K562 (cell line): ENCODE measurements around the gene TARBP2. TPM values are rescaled to one million over a fixed set of nuclear protein-coding genes. Genes with fewer than 3 reads are reported as not detected.

ENCODE experiments used
- CBX2 ChIP-seq: fragments of 200-600 bp; sonication (generic); IDR thresholded peaks from one replicate; pipeline ENCODE4 v1.6.1; 2012; ENCODE audit warnings: mild to moderate bottlenecking, low read length, inconsistent platforms; ENCODE audit not compliant: insufficient read depth, poor library complexity, severe bottlenecking
- CGGBP1 ChIP-seq: fragments of 250-450 bp; sonication (Bioruptor Pico); IDR thresholded peaks from 2 replicates; pipeline ENCODE4 v1.9.0; 2021; ENCODE audit warnings: mild to moderate bottlenecking
- CHD2 ChIP-seq: IDR thresholded peaks from 2 replicates; pipeline ENCODE4 v1.6.1; 2011; ENCODE audit warnings: low read depth, low read length
- DACH1 ChIP-seq: fragments of 450-650 bp; IDR thresholded peaks from 2 replicates; pipeline ENCODE4 v1.6.1; 2018; ENCODE audit not compliant: partially characterized antibody
- DLX4 ChIP-seq: fragments of 250-450 bp; sonication (Bioruptor Pico); IDR thresholded peaks from 2 replicates; pipeline ENCODE4 v1.6.1; 2021; ENCODE audit warnings: mild to moderate bottlenecking
- FOXO4 ChIP-seq: fragments of 450-650 bp; formaldehyde crosslinking; IDR thresholded peaks from 2 replicates; pipeline ENCODE4 v1.4.0; 2020; ENCODE audit warnings: mild to moderate bottlenecking, moderate library complexity
- MXD1 ChIP-seq: fragments of 250-450 bp; sonication (Bioruptor Pico); IDR thresholded peaks from 2 replicates; pipeline ENCODE4 v1.8.0; 2021; ENCODE audit warnings: borderline replicate concordance, mild to moderate bottlenecking, moderate library complexity; ENCODE audit not compliant: poor library complexity, severe bottlenecking
- NFIC ChIP-seq: fragments of 450-650 bp; IDR thresholded peaks from 2 replicates; pipeline ENCODE4 v1.6.1; 2017; ENCODE audit warnings: mild to moderate bottlenecking, inconsistent platforms
- NR2F6 ChIP-seq: fragments of 450-650 bp; formaldehyde crosslinking; IDR thresholded peaks from 2 replicates; pipeline ENCODE4 v1.4.0; 2020; ENCODE audit warnings: mild to moderate bottlenecking
- PHF8 ChIP-seq: fragments of 200-600 bp; sonication (generic); IDR thresholded peaks from 2 replicates; pipeline ENCODE4 v1.6.1; 2012; ENCODE audit warnings: mixed run types, mild to moderate bottlenecking, inconsistent platforms, low read length, moderate library complexity, borderline replicate concordance
- SIN3A ChIP-seq, 2 experiments: fragments of 150-350 bp in 1 of 2; IDR thresholded peaks; 2 replicates each; pipeline ENCODE4 v1.6.1; 2011 to 2016; ENCODE audit warnings: borderline replicate concordance in 2 of 2, low read depth in 2 of 2, low read length in 2 of 2, mild to moderate bottlenecking in 2 of 2, moderate library complexity in 2 of 2; ENCODE audit not compliant: control insufficient read depth in 1 of 2
- USF2 ChIP-seq: sonication (generic); formaldehyde crosslinking; IDR thresholded peaks from 2 replicates; pipeline ENCODE4 v1.5.0; 2020; ENCODE audit warnings: missing genetic modification reagents
- ZBTB1 ChIP-seq: sonication (generic); formaldehyde crosslinking; IDR thresholded peaks from 2 replicates; pipeline ENCODE4 v1.8.1; 2023; ENCODE audit warnings: missing genetic modification reagents, low read depth, mild to moderate bottlenecking, borderline replicate concordance
- ZKSCAN3 ChIP-seq: fragments of 250-450 bp; sonication (Bioruptor Pico); IDR thresholded peaks from 2 replicates; pipeline ENCODE4 v1.4.0; 2020
- ZNF436 ChIP-seq: fragments of 250-450, 450-650 bp; sonication (Bioruptor Pico); formaldehyde crosslinking; IDR thresholded peaks from 2 replicates; pipeline ENCODE4 v1.7.0; 2020; ENCODE audit warnings: mild to moderate bottlenecking
- ZNF609 ChIP-seq: sonication (generic); formaldehyde crosslinking; IDR thresholded peaks from 2 replicates; pipeline ENCODE4 v1.8.1; 2023; ENCODE audit warnings: missing genetic modification reagents, mild to moderate bottlenecking, borderline replicate concordance
- ZNF707 ChIP-seq: fragments of 250-450 bp; sonication (Bioruptor Pico); conservative IDR thresholded peaks from 2 replicates; pipeline ENCODE4 v1.8.0; 2022; ENCODE audit warnings: inconsistent platforms, mild to moderate bottlenecking, moderate library complexity
- ZNF785 ChIP-seq: fragments of 250-450 bp; sonication (Bioruptor Pico); IDR thresholded peaks from 2 replicates; pipeline ENCODE4 v1.4.0; 2020; ENCODE audit warnings: mild to moderate bottlenecking
- polyA plus RNA-seq, 8 experiments: library from polyadenylated mRNA; depleted of rRNA in 4 of 8; stranded (reverse) in 5 of 8; unstranded in 3 of 8; fragments of >200 nt; fragmentation: Nextera tagmentation in 2 of 8; fragmentation: Illumina TruSeq in 1 of 8; extraction: Ambion mirVana in 2 of 8; extraction: Trizol in 1 of 8; gene quantifications; 2 replicates each; pipeline versions ENCODE4 v1.2.1 to v1.2.3, GENCODE V29; 2011 to 2014; ENCODE audit warnings: inconsistent platforms in 1 of 8, missing spikeins in 1 of 8
- total RNA-seq, 7 experiments: library from RNA; depleted of rRNA in 6 of 7; stranded (reverse); fragments of >200 nt in 6 of 7; fragmentation: Illumina TruSeq in 2 of 7; extraction: Trizol in 2 of 7; gene quantifications; 2 replicates each; pipeline versions ENCODE4 v1.2.1 to v1.2.3, GENCODE V29; 2011 to 2021; ENCODE audit warnings: low replicate concordance in 1 of 7

TARBP2 gene
- total and polyA plus RNA-seq, 9 of the 15 experiments (the other 6 are each of a cell fraction or from before 2014, with no cell fraction given), result 5.6 to 69.0 (median 44.6) TPM

- TF ChIP-seq ZBTB1 (CRISPR knock-in tag) (no peak), DACH1 (no peak), CGGBP1 (CRISPR knock-in tag) (no peak), ZNF436 (CRISPR knock-in tag) (no peak), CHD2 (peak; percentile 40; the same call in 1 of the 2 replicates), ZKSCAN3 (CRISPR knock-in tag) (no peak), NR2F6 (CRISPR knock-in tag) (no peak), SIN3A (IDR thresholded peaks at IDR 0.05; ENCODE audit: borderline replicate concordance in 2 of 2, control insufficient read depth in 1 of 2, low read depth in 2 of 2, low read length in 2 of 2) (peak; percentile 4 to 14; a peak in 1 of 4 replicates), CBX2 (no peak), NFIC (no peak), FOXO4 (no peak), ZNF707 (CRISPR knock-in tag) (no peak), MXD1 (CRISPR knock-in tag) (no peak), ZNF609 (CRISPR knock-in tag) (0 out of 2 replicates have a peak, but pooled peaks have one; percentile 44), DLX4 (CRISPR knock-in tag) (no peak), USF2 (CRISPR knock-in tag) (no peak), ZNF785 (CRISPR knock-in tag) (no peak), PHF8 (no peak)
Measured at GRCh38 chr12:53493610-53494391, 7.3 kb upstream of the TARBP2 start (continued).
